ENCODE results near the gene TGM1.
"Not testable (repeated sequence)": the region's sequence is repeated elsewhere in the genome, so short reads cannot be mapped to it uniquely, and the experiment has no call there.

DNA sequence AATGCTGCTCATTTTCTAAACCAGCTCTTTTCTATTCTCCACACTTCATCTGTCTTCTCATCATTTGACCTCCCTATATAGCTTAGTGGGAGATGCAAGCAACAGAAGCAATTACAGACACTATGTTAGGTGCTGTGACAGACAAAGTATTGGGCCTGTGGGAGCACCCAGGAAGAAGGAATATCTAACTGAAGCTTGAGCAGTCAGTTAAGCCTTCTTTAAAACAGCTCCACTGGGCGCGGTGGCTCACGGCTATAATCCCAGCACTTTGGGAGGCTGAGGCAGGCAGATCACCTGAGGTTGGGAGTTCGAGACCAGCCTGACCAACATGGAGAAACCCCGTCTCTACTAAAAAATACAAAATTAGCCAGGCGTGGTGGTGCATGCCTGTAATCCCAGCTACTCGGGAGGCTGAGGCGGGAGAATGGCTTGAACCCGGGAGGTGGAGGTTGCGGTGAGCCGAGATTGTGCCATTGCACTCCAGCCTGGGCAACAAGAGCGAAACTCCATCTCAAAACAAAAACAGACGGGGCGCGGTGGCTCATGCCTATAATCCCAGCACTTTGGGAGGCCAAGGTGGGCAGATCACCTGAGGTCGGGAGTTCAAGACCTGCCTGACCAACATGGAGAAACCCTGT, 59.6 kb downstream of the TGM1 start:
- TF ChIP-seq, protein P1, sequence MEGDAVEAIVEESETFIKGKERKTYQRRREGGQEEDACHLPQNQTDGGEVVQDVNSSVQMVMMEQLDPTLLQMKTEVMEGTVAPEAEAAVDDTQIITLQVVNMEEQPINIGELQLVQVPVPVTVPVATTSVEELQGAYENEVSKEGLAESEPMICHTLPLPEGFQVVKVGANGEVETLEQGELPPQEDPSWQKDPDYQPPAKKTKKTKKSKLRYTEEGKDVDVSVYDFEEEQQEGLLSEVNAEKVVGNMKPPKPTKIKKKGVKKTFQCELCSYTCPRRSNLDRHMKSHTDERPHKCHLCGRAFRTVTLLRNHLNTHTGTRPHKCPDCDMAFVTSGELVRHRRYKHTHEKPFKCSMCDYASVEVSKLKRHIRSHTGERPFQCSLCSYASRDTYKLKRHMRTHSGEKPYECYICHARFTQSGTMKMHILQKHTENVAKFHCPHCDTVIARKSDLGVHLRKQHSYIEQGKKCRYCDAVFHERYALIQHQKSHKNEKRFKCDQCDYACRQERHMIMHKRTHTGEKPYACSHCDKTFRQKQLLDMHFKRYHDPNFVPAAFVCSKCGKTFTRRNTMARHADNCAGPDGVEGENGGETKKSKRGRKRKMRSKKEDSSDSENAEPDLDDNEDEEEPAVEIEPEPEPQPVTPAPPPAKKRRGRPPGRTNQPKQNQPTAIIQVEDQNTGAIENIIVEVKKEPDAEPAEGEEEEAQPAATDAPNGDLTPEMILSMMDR (IDR thresholded peaks at IDR 0.05; ENCODE audit: poor library complexity), result not testable (repeated sequence)
- not testable (repeated sequence) for TF ChIP-seq EZH2 (IDR thresholded peaks at IDR 0.05; ENCODE audit: borderline replicate concordance)

Data from hepatocyte (in vitro differentiated cells).